Erythroblast (primary cell): ENCODE results near the gene ALPP.
"Not testable (repeated sequence)": the region's sequence is repeated elsewhere in the genome, so short reads cannot be mapped to it uniquely, and the experiment has no call there.

Source experiments
- DNase-seq, 2 experiments: peaks; one replicate each; lab custom pipeline; 2025; lab: John Stamatoyannopoulos, UW
- GATA1 ChIP-seq: IDR thresholded peaks from 2 replicates; pipeline ENCODE4 v1.6.1; 2011; ENCODE audit warnings: low read depth, mild to moderate bottlenecking, control low read depth, low read length, moderate library complexity
- POLR2A ChIP-seq: IDR thresholded peaks from 2 replicates; pipeline ENCODE4 v1.6.1; 2011; ENCODE audit warnings: mild to moderate bottlenecking, low read length

ALPP gene

GRCh38 chr2:232376260-232376659 is 2.3 kb upstream of the ALPP start:
- no peak for TF ChIP-seq GATA1
- TF ChIP-seq POLR2A, result no peak
- no peak for DNase-seq

- no peak for DNase-seq
- TF ChIP-seq POLR2A (no peak), GATA1 (no peak)
Observed at GRCh38 chr2:232376713-232377112, 1.8 kb upstream of the ALPP start.

- no peak for DNase-seq
- TF ChIP-seq GATA1 (no peak), POLR2A (no peak)
Observed at GRCh38 chr2:232377319-232377718, 1.2 kb upstream of the ALPP start.

GRCh38 chr2:232377841-232378734 is 463 bp upstream of the ALPP start:
- no peak for DNase-seq
- TF ChIP-seq GATA1 (no peak), POLR2A (no peak)

- DNase-seq, result not testable (repeated sequence)
Observed at GRCh38 chr2:232379610-232380590, 1.3 kb downstream of the ALPP start.

- DNase-seq, result not testable (repeated sequence)
Observed at GRCh38 chr2:232381204-232382031, 2.9 kb downstream of the ALPP start.

- DNase-seq, result no peak
- TF ChIP-seq POLR2A, result no peak
- no peak for TF ChIP-seq GATA1
Observed at GRCh38 chr2:232382331-232383225, 4.0 kb downstream of the ALPP start.

GRCh38 chr2:232384466-232384865 is 5.9 kb downstream of the ALPP start:
- TF ChIP-seq POLR2A, result no peak
- TF ChIP-seq GATA1, result no peak
- no peak for DNase-seq

- DNase-seq, result not testable (repeated sequence)
Observed at GRCh38 chr2:232385058-232385457, 6.5 kb downstream of the ALPP start.

- TF ChIP-seq GATA1 (no peak), POLR2A (no peak)
- no peak for DNase-seq
Observed at GRCh38 chr2:232385660-232386489, 7.3 kb downstream of the ALPP start.

- DNase-seq, result no peak
- TF ChIP-seq GATA1, result no peak
- TF ChIP-seq POLR2A, result no peak
Observed at GRCh38 chr2:232386490-232386739, 7.9 kb downstream of the ALPP start.
